GM21515 (cell line): ENCODE data around the gene CHRD.
A peak's percentile ranks its signal among the peaks of the same experiment; 100 is the strongest.

Source experiments
- ATAC-seq: cut with Tn5 transposase; IDR thresholded peaks from one replicate; pipeline ENCODE4 v1.9.1; 2021; ENCODE audit not compliant: unreplicated experiment

The CHRD gene

GRCh38 chr3:184360929-184361531, 18.8 kb upstream of the CHRD start:
- peak; percentile 1 for ATAC-seq

GRCh38 chr3:184361532-184361931, 18.3 kb upstream of the CHRD start, which contains the start of the genes CLCN2 and POLR2H:
Gene CLCN2 (minus strand): TSS chr3:184361605. CDS start chr3:184361479, 126 bp downstream.
Gene POLR2H (plus strand): TSS chr3:184361710. CDS start chr3:184363493, 1,783 bp downstream.
- peak; percentile 39 for ATAC-seq

- peak; percentile 1 for ATAC-seq
These were observed 17.8 kb upstream of the CHRD start for GRCh38 chr3:184361932-184362667.

GRCh38 chr3:184362668-184363546, 16.9 kb upstream of the CHRD start:
- ATAC-seq = peak; percentile 83

GRCh38 chr3:184366619-184367289, 13.1 kb upstream of the CHRD start:
- no peak for ATAC-seq

- ATAC-seq = no peak
These were observed 11.7 kb upstream of the CHRD start for GRCh38 chr3:184368116-184368515.

- no peak for ATAC-seq
These were observed 11.2 kb upstream of the CHRD start for GRCh38 chr3:184368586-184369183.

GRCh38 chr3:184371570-184372018, 8.3 kb upstream of the CHRD start:
- peak; percentile 76 for ATAC-seq

GRCh38 chr3:184372296-184372821, 7.5 kb upstream of the CHRD start:
- ATAC-seq = no peak

- ATAC-seq = no peak
These were observed 6.9 kb upstream of the CHRD start for GRCh38 chr3:184372911-184373310.

- ATAC-seq = no peak
These were observed 6.4 kb upstream of the CHRD start for GRCh38 chr3:184373422-184373821.

- ATAC-seq = no peak
These were observed 4.0 kb upstream of the CHRD start for GRCh38 chr3:184375747-184376461.

GRCh38 chr3:184377374-184377773, 2.5 kb upstream of the CHRD start:
- ATAC-seq = no peak

GRCh38 chr3:184377882-184378445, 1.9 kb upstream of the CHRD start, which contains the start of gene THPO:
Gene THPO (minus strand): TSS chr3:184378207. CDS start chr3:184376259, 1,948 bp downstream.
- no peak for ATAC-seq

GRCh38 chr3:184378651-184379357, 1.1 kb upstream of the CHRD start:
- ATAC-seq = no peak

- no peak for ATAC-seq
These were observed 352 bp downstream of the CHRD start for GRCh38 chr3:184380185-184380626.

GRCh38 chr3:184380627-184381260, 890 bp downstream of the CHRD start:
- ATAC-seq = no peak
